Fibroblast of villous mesenchyme (primary cell): ENCODE measurements around the gene CAPZA2. TPM values are rescaled to one million over a fixed set of nuclear protein-coding genes. Genes with fewer than 3 reads are reported as not detected.

Experiments used
- DNase-seq: peaks from one replicate; pipeline ENCODE4 v3.0.0-alpha.2; 2010; ENCODE audit warnings: low read depth
- H3K4me3 ChIP-seq: 2 replicates; pipeline ENCODE4 v1.5.1; 2011; ENCODE audit warnings: low read depth, mild to moderate bottlenecking, low read length
- total RNA-seq: library from RNA; depleted of rRNA; stranded (reverse); fragments of >200 nt; gene quantifications from 2 replicates; pipeline ENCODE4 v1.2.3, GENCODE V29; 2012
- TF ChIP-seq, protein P1 (sequence below): IDR thresholded peaks from 2 replicates; pipeline ENCODE4 v1.5.1; 2012; ENCODE audit warnings: low read depth, mild to moderate bottlenecking, low read length; ENCODE audit not compliant: insufficient read depth

CAPZA2 gene
- total RNA-seq, 1 donor, result 194 TPM

DNA sequence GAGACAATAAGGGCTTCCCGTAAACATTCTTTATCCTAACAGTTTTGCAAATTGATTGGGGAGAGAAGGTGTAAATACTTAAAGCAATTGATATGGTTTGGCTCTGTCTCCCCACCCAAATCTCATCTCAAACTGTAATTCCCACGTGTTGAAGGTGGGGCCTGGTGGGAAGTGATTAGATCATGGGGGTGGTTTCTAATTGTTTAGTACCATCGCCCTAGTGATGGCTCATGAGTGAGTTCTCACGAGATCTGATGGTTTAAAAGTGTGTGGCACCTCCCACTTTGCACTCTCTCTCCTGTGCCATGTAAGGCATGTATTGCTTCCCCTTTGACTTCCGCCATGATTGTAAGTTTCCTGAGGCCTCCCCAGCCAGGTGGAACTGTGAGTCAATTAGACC lies 22.1 kb upstream of the CAPZA2 start:
- H3K4me3 ChIP-seq, result no peak overlapping the region
- TF ChIP-seq, protein P1, sequence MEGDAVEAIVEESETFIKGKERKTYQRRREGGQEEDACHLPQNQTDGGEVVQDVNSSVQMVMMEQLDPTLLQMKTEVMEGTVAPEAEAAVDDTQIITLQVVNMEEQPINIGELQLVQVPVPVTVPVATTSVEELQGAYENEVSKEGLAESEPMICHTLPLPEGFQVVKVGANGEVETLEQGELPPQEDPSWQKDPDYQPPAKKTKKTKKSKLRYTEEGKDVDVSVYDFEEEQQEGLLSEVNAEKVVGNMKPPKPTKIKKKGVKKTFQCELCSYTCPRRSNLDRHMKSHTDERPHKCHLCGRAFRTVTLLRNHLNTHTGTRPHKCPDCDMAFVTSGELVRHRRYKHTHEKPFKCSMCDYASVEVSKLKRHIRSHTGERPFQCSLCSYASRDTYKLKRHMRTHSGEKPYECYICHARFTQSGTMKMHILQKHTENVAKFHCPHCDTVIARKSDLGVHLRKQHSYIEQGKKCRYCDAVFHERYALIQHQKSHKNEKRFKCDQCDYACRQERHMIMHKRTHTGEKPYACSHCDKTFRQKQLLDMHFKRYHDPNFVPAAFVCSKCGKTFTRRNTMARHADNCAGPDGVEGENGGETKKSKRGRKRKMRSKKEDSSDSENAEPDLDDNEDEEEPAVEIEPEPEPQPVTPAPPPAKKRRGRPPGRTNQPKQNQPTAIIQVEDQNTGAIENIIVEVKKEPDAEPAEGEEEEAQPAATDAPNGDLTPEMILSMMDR, result no peak
- DNase-seq, result no peak

DNA sequence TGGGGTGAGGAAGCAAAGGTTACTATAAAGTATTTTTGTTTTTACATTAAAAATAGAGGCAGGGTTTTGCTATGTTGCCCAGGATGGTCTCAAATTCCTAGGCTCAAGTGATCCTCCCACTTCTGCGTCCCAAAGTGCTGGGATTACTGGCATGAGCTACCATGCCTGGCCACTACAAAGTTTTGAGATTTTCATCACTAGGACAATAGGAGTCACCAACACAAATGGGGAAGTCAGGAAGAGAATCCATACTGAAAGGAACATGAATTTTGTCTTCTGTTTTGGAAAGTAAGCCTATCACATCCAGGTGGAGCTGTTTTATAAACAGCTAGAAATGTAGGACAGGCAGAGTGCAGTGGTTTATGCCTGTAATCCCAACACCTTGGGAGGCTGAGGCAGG lies 20.0 kb upstream of the CAPZA2 start:
- TF ChIP-seq, protein P1, result no peak
- no peak overlapping the region for H3K4me3 ChIP-seq
- DNase-seq, result no peak

DNA sequence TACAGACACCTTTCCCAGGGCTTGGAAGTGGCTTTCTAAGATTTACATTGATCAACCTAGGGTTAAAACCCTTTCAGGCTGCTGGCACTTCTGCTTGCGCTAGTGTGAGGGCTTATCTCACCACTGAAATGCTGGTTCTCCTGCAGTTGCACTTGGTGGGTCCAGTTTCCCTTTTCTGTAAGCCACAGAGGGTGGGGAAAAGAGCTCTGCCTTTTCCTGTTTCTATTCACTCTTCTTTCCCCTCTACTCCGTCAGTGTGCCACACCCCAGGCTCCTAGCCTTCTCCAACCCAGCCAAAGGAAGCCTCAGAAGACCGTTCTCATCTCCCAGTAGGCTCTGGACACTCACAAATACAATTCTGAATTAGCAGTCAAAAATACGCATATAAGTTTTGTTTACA lies 19.0 kb upstream of the CAPZA2 start:
- no peak for DNase-seq
- TF ChIP-seq, protein P1, result no peak
- H3K4me3 ChIP-seq, result no peak overlapping the region

DNA sequence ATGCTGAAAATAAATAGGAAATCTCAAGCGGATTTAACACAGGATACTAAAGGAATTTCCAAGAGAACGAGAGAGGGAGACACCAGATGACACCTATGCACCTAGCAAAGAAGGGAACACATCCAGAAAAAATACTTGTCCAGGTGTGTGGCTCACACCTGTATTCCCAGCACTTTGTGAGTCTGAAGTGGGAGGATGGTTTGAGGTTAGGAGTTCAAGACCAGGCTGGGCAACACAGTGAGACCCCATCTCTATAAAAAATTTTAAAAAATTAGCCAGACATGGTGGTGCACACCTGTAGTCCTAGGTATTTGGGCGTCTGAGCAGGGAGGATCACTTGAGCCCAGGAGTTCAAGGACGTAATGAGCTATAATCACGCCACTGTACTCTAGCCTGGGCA lies 11.2 kb upstream of the CAPZA2 start:
- no peak overlapping the region for H3K4me3 ChIP-seq
- TF ChIP-seq, protein P1, result no peak
- no peak for DNase-seq

DNA sequence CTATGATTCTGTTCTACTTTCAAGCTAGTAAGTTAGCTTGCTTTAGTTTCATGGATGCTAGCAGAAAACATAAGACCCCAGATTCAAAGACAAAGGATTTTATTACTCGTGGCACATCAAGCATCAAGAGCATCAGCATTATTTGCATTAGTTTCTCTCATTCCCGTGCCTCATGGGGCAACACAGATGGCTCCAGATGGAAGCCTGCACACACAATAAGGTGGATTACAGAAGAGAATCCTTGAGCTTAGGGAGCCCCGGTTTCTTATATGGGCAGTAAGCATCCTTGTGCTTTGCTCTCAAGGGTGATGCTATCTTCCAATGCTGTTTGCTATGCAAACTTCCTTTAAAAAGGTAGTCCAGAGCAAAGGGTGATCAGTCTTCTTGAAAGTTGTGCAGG lies 10.7 kb upstream of the CAPZA2 start:
- no peak overlapping the region for H3K4me3 ChIP-seq
- no peak for DNase-seq
- TF ChIP-seq, protein P1, result no peak

DNA sequence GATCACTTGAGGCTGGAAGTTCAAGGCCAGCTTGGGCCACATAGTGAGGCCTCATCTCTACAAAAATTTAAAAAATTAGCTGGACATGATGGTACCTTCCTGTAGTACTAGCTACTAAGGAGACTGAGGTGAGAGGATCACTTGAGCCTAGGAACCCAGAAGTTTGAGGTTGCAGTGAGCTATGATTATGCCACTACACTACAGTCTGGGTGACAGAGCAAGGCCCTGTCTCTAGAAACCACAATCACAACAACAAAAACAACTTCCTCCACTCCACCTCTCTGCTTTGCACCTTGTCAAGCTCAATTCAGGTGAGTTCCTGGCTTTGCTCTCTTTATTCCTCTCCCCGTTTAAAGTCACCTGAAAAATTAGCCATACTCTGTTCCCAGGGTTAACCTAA lies 8.3 kb upstream of the CAPZA2 start:
- TF ChIP-seq, protein P1, result no peak

DNA sequence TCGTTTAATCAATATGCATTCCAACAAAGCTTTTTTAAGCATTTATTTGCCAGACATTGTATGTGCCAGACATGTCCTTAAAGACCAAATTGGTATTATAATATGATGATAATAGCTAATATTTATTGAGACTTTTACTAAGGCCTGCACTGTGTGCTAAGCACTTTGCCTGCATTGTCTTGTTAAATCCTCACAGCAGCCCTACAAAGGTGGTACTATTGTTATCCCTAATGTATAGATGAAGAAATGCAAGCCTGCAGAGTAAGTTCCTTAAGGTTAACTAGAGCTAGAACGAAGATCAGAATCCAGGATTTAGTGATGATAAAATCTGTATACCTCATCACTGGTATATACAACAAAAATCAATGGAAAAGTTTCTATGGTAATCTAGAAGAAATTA lies 5.3 kb upstream of the CAPZA2 start:
- TF ChIP-seq, protein P1, result no peak
- no peak overlapping the region for H3K4me3 ChIP-seq
- no peak for DNase-seq

More for the DNA sequence above, 8.3 kb upstream of the CAPZA2 start:
- no peak overlapping the region for H3K4me3 ChIP-seq
- DNase-seq, result no peak
